Caco-2 (cell line): ENCODE measurements around the gene CBX4. TPM values are rescaled to one million over a fixed set of nuclear protein-coding genes. Genes with fewer than 3 reads are reported as not detected.

Source experiments
- BruUV-seq: library from RNA; stranded (reverse); fragments of 400-500 nt; replicated peaks from 2 replicates; lab custom pipeline; 2021; lab: Mats Ljungman, UMichigan
- CTCF ChIA-PET: fragments of 300-600 bp; sonication (Branson Sonifier 250); formaldehyde crosslinking; loops from one replicate; lab custom pipeline; 2022; ENCODE audit warnings: antibody characterized with exemption; lab: Charles Lee
- POLR2A ChIA-PET: fragments of 300-600 bp; sonication (Branson Sonifier 250); formaldehyde crosslinking; loops from one replicate; lab custom pipeline; 2022; ENCODE audit warnings: antibody characterized with exemption; lab: Charles Lee
- DNase-seq, 2 experiments: peaks; one replicate each; pipeline versions ENCODE4 v3.0.0 to v3.0.0-alpha.2; 2020 to 2022
- H3K27me3 ChIP-seq: replicated peaks from 2 replicates; pipeline ENCODE4 v1.6.0; 2011; ENCODE audit warnings: low read length; ENCODE audit not compliant: control insufficient read depth, insufficient read depth
- H3K36me3 ChIP-seq: 2 replicates; pipeline ENCODE4 v1.5.1; 2011; ENCODE audit warnings: low read length; ENCODE audit not compliant: control insufficient read depth, insufficient read depth
- H3K4me1 ChIP-seq: fragments of 250-450 bp; sonication (Bioruptor Pico); 2 replicates; pipeline ENCODE4 v1.5.1; 2020; ENCODE audit warnings: mild to moderate bottlenecking
- H3K4me3 ChIP-seq: 2 replicates; pipeline ENCODE4 v1.5.1; 2011; ENCODE audit warnings: low read depth, mild to moderate bottlenecking, control low read depth, low read length
- H3K9me3 ChIP-seq: fragments of 250-450 bp; sonication (Bioruptor Pico); 2 replicates; pipeline ENCODE4 v1.5.1; 2020; ENCODE audit warnings: mild to moderate bottlenecking, moderate library complexity
- H3K27ac Mint-ChIP-seq: one replicate; pipeline ENCODE4 v1.8.0; 2022; ENCODE audit warnings: mixed read lengths; ENCODE audit not compliant: unreplicated experiment
- H3K27me3 Mint-ChIP-seq: one replicate; pipeline ENCODE4 v1.8.0; 2022; ENCODE audit warnings: mixed read lengths; ENCODE audit not compliant: insufficient read depth, unreplicated experiment
- H3K36me3 Mint-ChIP-seq: one replicate; pipeline ENCODE4 v1.8.0; 2022; ENCODE audit warnings: mild to moderate bottlenecking, mixed read lengths; ENCODE audit not compliant: insufficient read depth, unreplicated experiment
- H3K4me1 Mint-ChIP-seq: one replicate; pipeline ENCODE4 v1.8.0; 2022; ENCODE audit warnings: low read depth, mixed read lengths; ENCODE audit not compliant: unreplicated experiment
- H3K4me3 Mint-ChIP-seq: one replicate; pipeline ENCODE4 v1.8.0; 2022; ENCODE audit warnings: mild to moderate bottlenecking, moderate library complexity, mixed read lengths; ENCODE audit not compliant: unreplicated experiment
- H3K9me3 Mint-ChIP-seq: one replicate; pipeline ENCODE4 v1.8.0; 2022; ENCODE audit warnings: mixed read lengths; ENCODE audit not compliant: unreplicated experiment
- CTCF ChIP-seq, 2 experiments: fragments of 200-600 bp in 1 of 2; IDR thresholded peaks; 1 replicate in 1 of 2; 2 replicates in 1 of 2; pipeline versions ENCODE4 v1.5.1 to v1.8.0; 2011 to 2022; ENCODE audit warnings: antibody characterized with exemption in 1 of 2, control low read depth in 1 of 2, inconsistent platforms in 1 of 2, low read depth in 1 of 2, low read length in 1 of 2, mild to moderate bottlenecking in 1 of 2, moderate library complexity in 1 of 2; ENCODE audit not compliant: insufficient read depth in 1 of 2, severe bottlenecking in 1 of 2, unreplicated experiment in 1 of 2
- intact Hi-C: fragments of 100-400 bp; cut with micrococcal nuclease; formaldehyde crosslinking; loops from one replicate; pipeline ENCODE4 v1.10.0; 2022; ENCODE audit not compliant: unreplicated experiment
- total RNA-seq: library from RNA; stranded (reverse); gene quantifications from 2 replicates; pipeline ENCODE4 v1.2.3, GENCODE V29; 2022

Gene CBX4
- total RNA-seq, 1 experiment from 2014 or later: 114 TPM

DNA sequence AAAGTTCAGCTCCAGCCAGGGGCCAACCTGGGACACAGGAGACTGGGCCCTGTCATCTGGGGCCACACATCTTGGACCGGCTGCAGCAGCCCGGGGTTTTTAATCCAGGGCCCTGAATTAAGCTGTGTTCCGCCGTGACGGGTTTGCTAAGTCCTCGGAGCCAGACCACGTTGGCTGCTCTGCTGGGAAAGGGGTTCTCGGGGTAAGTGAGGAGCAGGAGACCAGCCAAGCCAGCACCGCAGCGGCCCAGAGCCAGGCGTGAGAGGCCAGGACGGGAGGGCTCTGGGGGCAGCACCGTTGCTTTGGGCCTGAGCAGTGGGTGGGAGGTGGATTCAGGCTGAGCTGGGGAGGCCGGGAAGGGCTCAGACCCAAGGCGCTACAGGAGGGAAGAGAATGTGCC is 31.3 kb upstream of the CBX4 start:
- Histone ChIP-seq H3K4me3 (no peak overlapping the region), H3K27me3 (no peaks in the 10 kb centered on the region), H3K4me1 (no peaks in the 10 kb centered on the region), H3K36me3 (no peaks in the 10 kb centered on the region), H3K9me3 (no peaks in the 10 kb centered on the region)
- Mint-ChIP-seq H3K27me3 (no peaks in the 10 kb centered on the region), H3K4me1 (no peaks in the 10 kb centered on the region), H3K9me3 (no peaks in the 10 kb centered on the region), H3K4me3 (no peak overlapping the region), H3K36me3 (no peaks in the 10 kb centered on the region), H3K27ac (no peak overlapping the region)
- CTCF ChIA-PET: no interaction called here
- no peak for DNase-seq
- POLR2A ChIA-PET: no interaction called here
- BruUV-seq: no TSS peak
- intact Hi-C loops: no loop called here
- TF ChIP-seq CTCF (IDR thresholded peaks at IDR 0.05; ENCODE audit: insufficient read depth in 1 of 2, low read depth in 1 of 2, low read length in 1 of 2, severe bottlenecking in 1 of 2, unreplicated experiment in 1 of 2): no peak

DNA sequence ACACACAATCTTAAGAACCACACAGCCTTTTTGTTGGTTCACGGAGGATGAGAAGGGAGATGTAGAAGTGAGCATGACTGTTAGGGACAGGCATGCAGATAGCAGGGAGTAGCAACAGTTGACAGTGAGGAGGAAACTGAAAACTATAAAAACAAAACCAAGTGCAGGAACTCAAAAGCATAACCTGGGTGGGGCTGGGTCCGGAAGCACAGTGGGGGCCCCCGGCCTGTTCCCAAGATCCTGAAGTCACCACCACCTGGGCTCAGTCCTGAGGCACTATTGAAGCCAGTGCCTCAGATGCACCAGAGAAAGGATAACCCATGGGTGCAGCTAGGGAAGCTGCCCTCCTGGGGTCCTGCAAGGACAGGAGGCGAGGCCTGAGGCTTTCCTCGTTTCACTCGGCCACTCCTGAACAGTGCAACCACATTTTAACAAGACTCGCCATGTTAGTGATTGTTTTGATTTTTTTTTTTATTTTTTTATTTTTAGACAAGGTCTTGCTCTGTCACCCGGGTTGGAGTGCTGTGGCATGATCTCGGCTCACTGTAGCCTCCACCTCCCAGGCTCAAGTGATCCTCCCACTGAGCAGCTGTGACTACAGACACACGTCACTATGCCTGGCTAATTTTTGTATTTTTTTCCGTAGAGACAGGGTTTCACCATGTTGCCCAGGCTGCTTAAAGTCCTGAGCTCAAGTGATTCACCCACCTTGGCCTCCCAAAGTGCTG is 27.7 kb upstream of the CBX4 start:
- ChIA-PET POLR2A (no interaction called here), CTCF (interaction anchor here (0.9 kb wide), 1 partner anchor 49 kb away, joined by 3 read pairs; no protein-coding TSS in a partner anchor)
- H3K9me3 ChIP-seq: no peaks in the 10 kb centered on the region
- Mint-ChIP-seq H3K9me3 (no peaks in the 10 kb centered on the region), H3K4me1 (peaks cover 11% of the 10 kb centered on the region), H3K27ac (no peak overlapping the region), H3K4me3 (no peak overlapping the region), H3K27me3 (no peaks in the 10 kb centered on the region), H3K36me3 (no peaks in the 10 kb centered on the region)
- no TSS peak for BruUV-seq
- no peak overlapping the region for H3K4me3 ChIP-seq
- no peaks in the 10 kb centered on the region; the same call in 1 of the 2 replicates for H3K4me1 ChIP-seq
- H3K36me3 ChIP-seq: no peaks in the 10 kb centered on the region
- DNase-seq: no peak
- no peak for TF ChIP-seq CTCF (IDR thresholded peaks at IDR 0.05; ENCODE audit: insufficient read depth in 1 of 2, low read depth in 1 of 2, low read length in 1 of 2, severe bottlenecking in 1 of 2, unreplicated experiment in 1 of 2)
- H3K27me3 ChIP-seq: no peaks in the 10 kb centered on the region
- intact Hi-C loops: no loop called here

- peak overlapping the region; percentile 51 for H3K27ac Mint-ChIP-seq
- BruUV-seq: no TSS peak
- intact Hi-C loops: no loop called here
- H3K9me3 Mint-ChIP-seq: no peaks in the 10 kb centered on the region
- peaks cover 19% of the 10 kb centered on the region for H3K4me1 Mint-ChIP-seq
- POLR2A ChIA-PET: no interaction called here
- no peak overlapping the region for H3K4me3 Mint-ChIP-seq
- Histone ChIP-seq H3K4me3 (no peak overlapping the region), H3K4me1 (peaks cover 9% of the 10 kb centered on the region), H3K27me3 (no peaks in the 10 kb centered on the region), H3K36me3 (no peaks in the 10 kb centered on the region), H3K9me3 (no peaks in the 10 kb centered on the region)
- no peak for TF ChIP-seq CTCF (IDR thresholded peaks at IDR 0.05; ENCODE audit: insufficient read depth in 1 of 2, low read depth in 1 of 2, low read length in 1 of 2, severe bottlenecking in 1 of 2, unreplicated experiment in 1 of 2)
- CTCF ChIA-PET: no interaction called here
- H3K36me3 Mint-ChIP-seq: no peaks in the 10 kb centered on the region
- no peak for DNase-seq
- no peaks in the 10 kb centered on the region for H3K27me3 Mint-ChIP-seq
These were observed 26.3 kb upstream of the CBX4 start for GRCh38 chr17:79865351-79866210.
